ENCODE results near the gene RNF149.

DNA sequence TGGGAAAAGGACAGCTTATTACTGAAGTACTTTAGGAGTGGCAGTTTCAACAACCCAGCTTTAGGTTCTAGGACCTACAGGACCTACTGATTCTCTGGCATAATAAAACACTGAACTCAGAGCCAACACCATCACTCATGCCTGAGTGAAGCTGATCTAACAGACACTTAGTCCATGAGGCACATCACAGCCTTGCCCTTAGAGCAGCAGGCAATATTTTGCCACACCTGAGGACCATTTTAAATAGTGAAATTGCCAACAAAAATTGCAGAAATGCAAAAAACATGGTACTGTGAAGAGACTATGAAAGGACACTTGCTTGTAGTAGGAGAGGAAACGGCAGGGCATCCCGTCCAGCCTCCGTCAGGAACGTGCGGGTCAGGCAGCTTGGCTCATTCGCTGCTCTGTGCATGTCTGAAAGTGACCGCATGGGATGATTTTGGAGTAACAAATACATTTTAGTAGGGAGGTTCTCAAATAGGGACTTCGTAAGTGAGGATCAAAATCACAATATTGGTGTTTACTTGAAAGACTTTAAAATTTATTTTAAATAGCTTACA, 37.7 kb downstream of the RNF149 start:
- TF ChIP-seq, protein P1, sequence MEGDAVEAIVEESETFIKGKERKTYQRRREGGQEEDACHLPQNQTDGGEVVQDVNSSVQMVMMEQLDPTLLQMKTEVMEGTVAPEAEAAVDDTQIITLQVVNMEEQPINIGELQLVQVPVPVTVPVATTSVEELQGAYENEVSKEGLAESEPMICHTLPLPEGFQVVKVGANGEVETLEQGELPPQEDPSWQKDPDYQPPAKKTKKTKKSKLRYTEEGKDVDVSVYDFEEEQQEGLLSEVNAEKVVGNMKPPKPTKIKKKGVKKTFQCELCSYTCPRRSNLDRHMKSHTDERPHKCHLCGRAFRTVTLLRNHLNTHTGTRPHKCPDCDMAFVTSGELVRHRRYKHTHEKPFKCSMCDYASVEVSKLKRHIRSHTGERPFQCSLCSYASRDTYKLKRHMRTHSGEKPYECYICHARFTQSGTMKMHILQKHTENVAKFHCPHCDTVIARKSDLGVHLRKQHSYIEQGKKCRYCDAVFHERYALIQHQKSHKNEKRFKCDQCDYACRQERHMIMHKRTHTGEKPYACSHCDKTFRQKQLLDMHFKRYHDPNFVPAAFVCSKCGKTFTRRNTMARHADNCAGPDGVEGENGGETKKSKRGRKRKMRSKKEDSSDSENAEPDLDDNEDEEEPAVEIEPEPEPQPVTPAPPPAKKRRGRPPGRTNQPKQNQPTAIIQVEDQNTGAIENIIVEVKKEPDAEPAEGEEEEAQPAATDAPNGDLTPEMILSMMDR (conservative IDR thresholded peaks at IDR 0.05 in 1 of 2, IDR thresholded peaks at IDR 0.05 in 1 of 2; ENCODE audit: extremely low read depth in 1 of 2, insufficient read depth in 1 of 2, low read depth in 1 of 2, low read length in 2 of 2): no peak
- TF ChIP-seq EZH2 (IDR thresholded peaks at IDR 0.05; ENCODE audit: borderline replicate concordance, low read length): no peak
